Esophagus squamous epithelium (tissue), 5 donors: Measurements from ENCODE around the gene CACNA2D3. TPM values are rescaled to one million over a fixed set of nuclear protein-coding genes. Genes with fewer than 3 reads are reported as not detected.

Source experiments
- DNase-seq: peaks from one replicate; lab custom pipeline; 2025; lab: John Stamatoyannopoulos, UW
- H3K27ac ChIP-seq, 4 donors: fragments of 200-600 bp; sonication (generic); one replicate each; pipeline ENCODE4 v1.5.1; 2016 to 2019; ENCODE audit warnings: mild to moderate bottlenecking in 1 of 4
- H3K27me3 ChIP-seq, 4 donors: fragments of 200-600 bp; sonication (generic); 1 replicate in 3 of 4; 2 replicates in 1 of 4; pipeline versions ENCODE4 v1.5.1 to v1.6.0; 2017 to 2021; ENCODE audit warnings: antibody characterized with exemption in 1 of 4
- H3K36me3 ChIP-seq, 3 donors: fragments of 200-600 bp; sonication (generic); one replicate each; pipeline ENCODE4 v1.5.1; 2016 to 2019
- H3K4me1 ChIP-seq, 3 donors: fragments of 200-600 bp; sonication (generic); one replicate each; pipeline ENCODE4 v1.5.1; 2017 to 2019
- H3K4me3 ChIP-seq, 4 donors: fragments of 200-600 bp; sonication (generic); 1 replicate in 3 of 4; 2 replicates in 1 of 4; pipeline ENCODE4 v1.5.1; 2016 to 2019; ENCODE audit warnings: mild to moderate bottlenecking in 2 of 4, moderate library complexity in 1 of 4
- H3K9me3 ChIP-seq, 3 donors: fragments of 200-600 bp; sonication (generic); one replicate each; pipeline ENCODE4 v1.5.1; 2016 to 2019
- POLR2A ChIP-seq, 4 donors: fragments of 450-650 bp; IDR thresholded peaks; one replicate each; pipeline ENCODE4 v1.6.1; 2017; ENCODE audit warnings: antibody characterized with exemption in 4 of 4, mild to moderate bottlenecking in 4 of 4, moderate library complexity in 3 of 4
- WGBS, 2 donors: methylation state at CpG; one replicate each; pipeline ENCODE4 v1.1.5; 2018; 5-methylcytosine and 5-hydroxymethylcytosine counted together
- intact Hi-C: fragments of 100-400 bp; cut with DNase I; formaldehyde crosslinking; loops from one replicate; pipeline ENCODE4 v1.15.0; 2022
- total RNA-seq, 4 donors: library from RNA; depleted of rRNA; stranded (reverse); fragments of >200 nt; gene quantifications; one replicate each; pipeline ENCODE4 v1.1.0, GENCODE V29; 2016
- TF ChIP-seq, protein P1 (sequence below), 6 experiments: fragments of 450-650 bp in 4 of 6; fragments of 200-600 bp in 2 of 6; sonication (generic) in 2 of 6; IDR thresholded peaks; one replicate each; pipeline ENCODE4 v1.5.1; 2016 to 2019; ENCODE audit warnings: antibody characterized with exemption in 6 of 6, mild to moderate bottlenecking in 4 of 6, moderate library complexity in 4 of 6
- donor health status: DM: yes; HTN: yes; CAD: no.

Gene CACNA2D3
- total RNA-seq, 4 donors from 2014 or later = 1.2 to 7.1 (median 5.1) TPM

DNA sequence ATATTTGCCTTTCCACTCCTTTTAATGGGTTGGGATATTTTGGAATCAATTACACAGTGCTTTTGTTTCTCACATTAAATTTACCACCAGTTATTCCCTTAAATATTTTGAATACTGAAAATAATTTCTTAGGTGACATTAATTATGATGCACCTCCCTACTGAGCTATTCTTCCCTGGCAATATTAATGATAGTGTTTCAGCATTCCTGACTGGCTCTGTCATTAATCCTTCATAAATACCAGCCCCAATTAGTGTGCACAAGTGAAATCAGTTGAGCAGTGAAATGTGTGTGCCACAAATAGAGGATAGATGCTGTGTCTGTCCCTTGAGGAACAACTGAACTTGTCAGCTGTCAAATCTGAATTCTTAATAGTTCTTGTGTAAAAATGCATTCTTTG, 304.0 kb downstream of the CACNA2D3 start:
- TF ChIP-seq, protein P1, sequence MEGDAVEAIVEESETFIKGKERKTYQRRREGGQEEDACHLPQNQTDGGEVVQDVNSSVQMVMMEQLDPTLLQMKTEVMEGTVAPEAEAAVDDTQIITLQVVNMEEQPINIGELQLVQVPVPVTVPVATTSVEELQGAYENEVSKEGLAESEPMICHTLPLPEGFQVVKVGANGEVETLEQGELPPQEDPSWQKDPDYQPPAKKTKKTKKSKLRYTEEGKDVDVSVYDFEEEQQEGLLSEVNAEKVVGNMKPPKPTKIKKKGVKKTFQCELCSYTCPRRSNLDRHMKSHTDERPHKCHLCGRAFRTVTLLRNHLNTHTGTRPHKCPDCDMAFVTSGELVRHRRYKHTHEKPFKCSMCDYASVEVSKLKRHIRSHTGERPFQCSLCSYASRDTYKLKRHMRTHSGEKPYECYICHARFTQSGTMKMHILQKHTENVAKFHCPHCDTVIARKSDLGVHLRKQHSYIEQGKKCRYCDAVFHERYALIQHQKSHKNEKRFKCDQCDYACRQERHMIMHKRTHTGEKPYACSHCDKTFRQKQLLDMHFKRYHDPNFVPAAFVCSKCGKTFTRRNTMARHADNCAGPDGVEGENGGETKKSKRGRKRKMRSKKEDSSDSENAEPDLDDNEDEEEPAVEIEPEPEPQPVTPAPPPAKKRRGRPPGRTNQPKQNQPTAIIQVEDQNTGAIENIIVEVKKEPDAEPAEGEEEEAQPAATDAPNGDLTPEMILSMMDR (IDR thresholded peaks at IDR 0.05) = no peak
- TF ChIP-seq POLR2A (IDR thresholded peaks at IDR 0.05) = no peak
- intact Hi-C loops = loop anchor here (10.0 kb wide), 1 partner anchor 428 kb away; no protein-coding TSS in a partner anchor
- H3K27ac ChIP-seq = no peak overlapping the region

DNA sequence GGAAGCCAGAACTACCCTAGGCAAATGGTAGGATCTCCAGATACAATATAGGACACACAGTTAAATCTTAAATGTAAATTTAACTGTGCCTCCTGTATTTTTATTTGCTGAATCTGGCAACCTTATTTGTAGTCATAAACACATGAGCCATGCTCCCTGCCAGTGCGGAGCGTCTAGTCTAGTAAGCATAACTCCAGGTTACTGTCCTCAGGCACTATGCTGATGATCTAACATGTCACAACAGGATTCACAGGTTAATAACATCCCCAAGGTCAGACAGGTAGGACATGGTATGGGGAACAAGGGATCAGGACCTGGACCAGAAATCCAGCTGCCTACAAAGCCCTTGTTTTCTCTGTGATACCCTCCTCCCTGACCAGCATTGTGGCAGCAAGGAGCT, 305.1 kb downstream of the CACNA2D3 start:
- H3K27ac ChIP-seq = no peak overlapping the region
- H3K36me3 ChIP-seq = no peaks in the 10 kb centered on the region
- no peaks in the 10 kb centered on the region for H3K27me3 ChIP-seq
- TF ChIP-seq, protein P1 (IDR thresholded peaks at IDR 0.05) = no peak
- no peak for TF ChIP-seq POLR2A (IDR thresholded peaks at IDR 0.05)
- H3K9me3 ChIP-seq = no peaks in the 10 kb centered on the region
- peaks cover 0 to 30% (median 0%) of the 10 kb centered on the region in 3 donors for H3K4me1 ChIP-seq
- DNase-seq = no peak
- intact Hi-C loops = loop anchor here (10.0 kb wide), 1 partner anchor 427 kb away; no protein-coding TSS in a partner anchor
- WGBS, 2 donors = 38 to 56% methylated on average over 2 of the region's 2 CpGs
- no peak overlapping the region for H3K4me3 ChIP-seq

More for the DNA sequence above, 304.0 kb downstream of the CACNA2D3 start:
- H3K27me3 ChIP-seq = no peaks in the 10 kb centered on the region
- peaks cover 0 to 30% (median 0%) of the 10 kb centered on the region in 3 donors for H3K4me1 ChIP-seq
- H3K9me3 ChIP-seq = no peaks in the 10 kb centered on the region
- no peak overlapping the region for H3K4me3 ChIP-seq
- no peaks in the 10 kb centered on the region for H3K36me3 ChIP-seq
- DNase-seq = no peak

DNA sequence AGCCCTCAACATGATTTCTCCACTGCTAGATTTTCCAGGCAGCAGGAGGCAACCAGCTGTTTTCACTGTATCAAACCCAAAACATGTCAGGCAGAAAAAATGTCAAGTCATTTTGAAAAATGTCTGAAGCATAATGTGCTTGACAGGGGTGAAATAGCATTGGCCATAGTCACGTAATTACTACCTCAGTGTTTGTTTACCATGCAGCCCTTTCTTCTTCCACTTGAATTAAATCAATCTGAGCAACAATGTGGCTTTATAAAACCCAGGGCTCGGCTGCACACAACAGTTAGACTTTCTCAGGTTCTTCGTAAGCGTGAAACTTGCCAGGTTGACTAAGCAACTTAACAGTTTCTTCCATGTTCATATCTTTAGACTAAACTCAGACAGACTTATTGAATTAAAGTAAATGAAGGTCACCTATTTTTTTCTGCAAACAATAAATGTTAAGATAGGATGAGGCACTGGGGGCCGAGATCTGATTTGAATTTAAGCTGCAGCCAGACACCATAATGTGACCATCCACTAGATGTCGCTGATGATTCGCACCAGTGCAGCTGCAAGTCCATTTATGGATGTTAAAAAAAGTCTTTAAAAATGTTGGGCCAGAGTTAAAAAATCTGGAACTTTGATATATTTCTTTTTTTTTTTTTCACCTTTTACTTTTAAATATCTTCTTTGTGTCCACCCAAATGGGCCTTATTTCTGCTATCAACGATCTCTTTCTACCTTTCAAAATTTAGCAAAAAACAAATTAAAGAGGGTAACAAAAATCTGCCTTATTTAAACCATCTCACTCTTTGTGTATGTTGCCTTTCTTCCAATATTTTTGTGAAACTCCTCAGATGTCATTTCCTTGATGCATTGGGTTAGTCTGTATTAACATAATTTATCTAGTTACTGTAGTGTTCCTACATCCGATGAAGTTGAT, 305.9 kb downstream of the CACNA2D3 start:
- DNase-seq = no peak
- intact Hi-C loops = loop anchor here (10.0 kb wide), 1 partner anchor 427 kb away; no protein-coding TSS in a partner anchor
- H3K36me3 ChIP-seq = no peaks in the 10 kb centered on the region
- no peaks in the 10 kb centered on the region for H3K27me3 ChIP-seq
- TF ChIP-seq, protein P1 (IDR thresholded peaks at IDR 0.05) = peak; percentile 43 to 88 (median 81)
- no peak for TF ChIP-seq POLR2A (IDR thresholded peaks at IDR 0.05)
- H3K4me1 ChIP-seq = peaks cover 0 to 30% (median 0%) of the 10 kb centered on the region in 3 donors
- H3K9me3 ChIP-seq = no peaks in the 10 kb centered on the region
- H3K4me3 ChIP-seq = no peak overlapping the region
- 28 to 37% methylated on average over 9 of the region's 9 CpGs for WGBS, 2 donors
- peak overlapping the region in 1 of 4 donors; percentile 10 for H3K27ac ChIP-seq

DNA sequence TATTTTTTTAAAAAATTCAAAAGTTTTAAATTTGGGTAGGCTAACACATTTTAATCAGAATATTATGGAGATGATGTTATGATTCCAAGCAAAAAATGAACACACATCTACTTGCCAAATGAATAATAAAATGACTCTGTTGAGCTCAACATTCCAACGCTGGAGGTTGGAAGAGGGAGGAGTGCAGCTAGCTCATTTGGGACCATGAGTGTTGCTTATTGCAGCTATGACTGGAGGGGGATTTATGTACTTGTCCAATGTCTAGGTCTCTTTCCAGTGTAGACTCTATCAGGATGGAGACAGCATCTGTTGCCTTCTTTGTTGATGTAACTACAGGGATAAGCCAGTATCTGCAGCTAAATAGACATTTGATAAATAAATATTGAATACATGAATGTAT, 310.6 kb downstream of the CACNA2D3 start:
- H3K9me3 ChIP-seq = no peaks in the 10 kb centered on the region
- DNase-seq = no peak
- no peaks in the 10 kb centered on the region for H3K36me3 ChIP-seq
- no peak for TF ChIP-seq POLR2A (IDR thresholded peaks at IDR 0.05)
- TF ChIP-seq, protein P1 (IDR thresholded peaks at IDR 0.05) = no peak
- H3K4me3 ChIP-seq = no peak overlapping the region
- WGBS, 2 donors = 57 to 79% methylated on average over 1 of the region's 1 CpG
- intact Hi-C loops = no loop called here
- H3K4me1 ChIP-seq = peaks cover 0 to 11% (median 0%) of the 10 kb centered on the region in 3 donors
- no peak overlapping the region for H3K27ac ChIP-seq
- no peaks in the 10 kb centered on the region for H3K27me3 ChIP-seq

DNA sequence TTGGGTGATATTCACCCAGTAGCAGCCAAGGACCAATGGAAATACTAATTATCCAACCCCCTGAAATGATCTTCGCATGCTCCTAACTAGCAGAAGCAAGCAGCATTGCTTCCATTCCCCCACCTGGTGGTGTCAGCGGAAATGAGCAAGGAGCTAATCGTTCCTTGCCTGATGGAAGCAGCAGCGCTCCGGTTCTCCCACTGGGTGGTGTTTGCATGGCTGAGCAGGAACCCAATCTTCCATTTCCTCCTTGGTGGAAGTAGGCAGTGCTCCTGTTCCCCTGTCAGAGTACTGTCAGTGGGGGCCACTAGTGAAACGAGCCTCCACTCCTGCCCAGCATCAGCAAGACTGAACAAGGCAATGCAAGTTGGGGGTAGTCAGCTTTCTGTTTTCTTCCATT, 311.5 kb downstream of the CACNA2D3 start:
- DNase-seq = no peak
- WGBS, 2 donors = 80% methylated on average over 5 of the region's 6 CpGs; no CpG with 5 or more reads in 1 of the 2 donors
- peaks cover 0 to 2% (median 0%) of the 10 kb centered on the region in 3 donors for H3K4me1 ChIP-seq
- no peak overlapping the region for H3K27ac ChIP-seq
- intact Hi-C loops = no loop called here
- no peaks in the 10 kb centered on the region for H3K27me3 ChIP-seq
- no peak overlapping the region for H3K4me3 ChIP-seq
- no peak for TF ChIP-seq POLR2A (IDR thresholded peaks at IDR 0.05)
- TF ChIP-seq, protein P1 (IDR thresholded peaks at IDR 0.05) = peak in 2 of 6 experiments; percentile 21 to 49
- H3K36me3 ChIP-seq = no peaks in the 10 kb centered on the region
- H3K9me3 ChIP-seq = no peaks in the 10 kb centered on the region
